A673 (cell line): ENCODE data around the gene TAGLN.

Source experiments
- EZH2 ChIP-seq: fragments of 200-600 bp; sonication (generic); IDR thresholded peaks from 2 replicates; pipeline ENCODE4 v1.6.1; 2017; ENCODE audit warnings: borderline replicate concordance, low read depth, mild to moderate bottlenecking, mixed read lengths, antibody characterized with exemption, low read length; ENCODE audit not compliant: poor library complexity, severe bottlenecking
- TF ChIP-seq, protein P1 (sequence below): fragments of 300-800, 200-600 bp; sonication (generic); conservative IDR thresholded peaks from 2 replicates; pipeline ENCODE4 v1.5.1; 2017; ENCODE audit warnings: low read depth, mild to moderate bottlenecking, antibody characterized with exemption, low read length, moderate library complexity, mixed read lengths

DNA sequence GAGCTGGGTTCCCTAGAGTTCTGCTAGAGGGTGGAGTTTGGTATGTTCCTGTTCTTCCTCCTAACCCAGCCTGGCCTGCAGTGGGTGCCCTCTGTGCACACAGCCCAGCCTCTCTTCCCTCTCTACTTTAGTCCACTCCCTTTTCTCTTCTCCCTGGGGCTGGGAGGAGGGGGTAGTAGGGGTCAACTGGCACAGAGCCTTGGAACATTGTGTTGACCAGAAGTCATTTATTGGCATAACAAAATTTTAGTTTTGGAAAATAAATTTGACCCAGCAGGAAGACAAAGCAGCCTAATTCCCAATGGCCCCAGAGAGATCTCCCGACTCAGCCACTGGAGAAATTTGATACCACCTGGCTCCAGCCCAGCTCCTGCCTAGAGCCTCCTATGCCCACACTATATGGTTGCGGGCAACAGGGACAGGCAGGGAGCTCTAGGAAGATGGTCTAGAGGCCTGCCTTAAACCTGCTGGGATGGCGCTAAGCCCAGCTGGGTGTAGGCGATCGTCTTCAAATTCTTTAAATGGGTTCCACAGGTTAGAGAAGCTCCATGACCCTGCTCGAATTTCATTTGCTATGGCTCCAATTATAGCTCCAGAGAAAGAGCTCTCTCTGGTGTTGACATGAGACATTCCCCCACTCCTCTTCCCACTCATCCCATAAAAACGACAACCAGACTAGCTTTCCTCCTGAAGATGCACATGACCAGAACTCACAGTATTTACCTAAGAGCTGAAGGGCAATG, 22.8 kb downstream of the TAGLN start:
- TF ChIP-seq, protein P1, sequence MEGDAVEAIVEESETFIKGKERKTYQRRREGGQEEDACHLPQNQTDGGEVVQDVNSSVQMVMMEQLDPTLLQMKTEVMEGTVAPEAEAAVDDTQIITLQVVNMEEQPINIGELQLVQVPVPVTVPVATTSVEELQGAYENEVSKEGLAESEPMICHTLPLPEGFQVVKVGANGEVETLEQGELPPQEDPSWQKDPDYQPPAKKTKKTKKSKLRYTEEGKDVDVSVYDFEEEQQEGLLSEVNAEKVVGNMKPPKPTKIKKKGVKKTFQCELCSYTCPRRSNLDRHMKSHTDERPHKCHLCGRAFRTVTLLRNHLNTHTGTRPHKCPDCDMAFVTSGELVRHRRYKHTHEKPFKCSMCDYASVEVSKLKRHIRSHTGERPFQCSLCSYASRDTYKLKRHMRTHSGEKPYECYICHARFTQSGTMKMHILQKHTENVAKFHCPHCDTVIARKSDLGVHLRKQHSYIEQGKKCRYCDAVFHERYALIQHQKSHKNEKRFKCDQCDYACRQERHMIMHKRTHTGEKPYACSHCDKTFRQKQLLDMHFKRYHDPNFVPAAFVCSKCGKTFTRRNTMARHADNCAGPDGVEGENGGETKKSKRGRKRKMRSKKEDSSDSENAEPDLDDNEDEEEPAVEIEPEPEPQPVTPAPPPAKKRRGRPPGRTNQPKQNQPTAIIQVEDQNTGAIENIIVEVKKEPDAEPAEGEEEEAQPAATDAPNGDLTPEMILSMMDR, result peak; percentile 31; the same call in 1 of the 2 replicates
- TF ChIP-seq EZH2, result no peak
